ENCODE results near the gene ARL11. TPM values are rescaled to one million over a fixed set of nuclear protein-coding genes. Genes with fewer than 3 reads are reported as not detected.
A peak's percentile ranks its signal among the peaks of the same experiment; 100 is the strongest.

The ARL11 gene
- total RNA-seq, 1 donor from 2014 or later = 0.98 TPM

DNA sequence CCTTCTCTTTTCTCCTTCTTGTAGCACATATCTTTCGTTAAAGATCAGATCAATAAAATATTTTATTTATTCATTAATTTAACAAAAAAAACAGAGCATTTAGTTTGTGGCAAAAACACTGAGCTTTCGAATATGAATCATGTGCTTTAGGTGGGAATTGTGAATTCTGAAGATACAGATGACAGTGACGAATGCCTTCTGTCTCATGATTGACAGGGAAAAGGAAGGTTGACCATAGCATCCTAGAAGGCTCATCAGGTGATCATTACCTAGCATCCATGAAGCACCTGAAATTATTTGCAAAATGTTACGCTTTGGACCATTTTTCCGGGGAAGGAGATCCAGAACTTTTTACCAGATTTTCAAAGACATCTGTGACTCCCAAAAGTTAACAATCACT lies 3.8 kb downstream of the ARL11 start:
- TF ChIP-seq CTCF (IDR thresholded peaks at IDR 0.05) = no peak
- no peak for TF ChIP-seq POLR2A (IDR thresholded peaks at IDR 0.05)
- no peak for TF ChIP-seq POLR2AphosphoS5 (IDR thresholded peaks at IDR 0.05; ENCODE audit: insufficient read depth in 1 of 2, low read depth in 1 of 2)
- Histone ChIP-seq H3K4me1 (no peaks in the 10 kb centered on the region), H3K27me3 (no peaks in the 10 kb centered on the region), H3K4me3 (no peak overlapping the region), H3K36me3 (no peaks in the 10 kb centered on the region), H3K27ac (no peak overlapping the region), H3K9me3 (no peaks in the 10 kb centered on the region)
- intact Hi-C loops (cut with DNase I) = no loop called here
- no peak for DNase-seq (ENCODE audit: extremely low spot score in 2 of 2)

GRCh38 chr13:49633710-49634109 lies 5.4 kb downstream of the ARL11 start:
- Histone ChIP-seq H3K27me3 (no peaks in the 10 kb centered on the region), H3K36me3 (no peaks in the 10 kb centered on the region), H3K4me3 (no peak overlapping the region), H3K27ac (no peak overlapping the region), H3K4me1 (no peaks in the 10 kb centered on the region), H3K9me3 (no peaks in the 10 kb centered on the region)
- no peak for DNase-seq (ENCODE audit: extremely low spot score in 2 of 2)
- intact Hi-C loops (cut with DNase I) = no loop called here
- TF ChIP-seq POLR2AphosphoS5 (IDR thresholded peaks at IDR 0.05; ENCODE audit: insufficient read depth in 1 of 2, low read depth in 1 of 2) = no peak
- no peak for TF ChIP-seq POLR2A (IDR thresholded peaks at IDR 0.05)
- TF ChIP-seq CTCF (IDR thresholded peaks at IDR 0.05) = no peak

DNA sequence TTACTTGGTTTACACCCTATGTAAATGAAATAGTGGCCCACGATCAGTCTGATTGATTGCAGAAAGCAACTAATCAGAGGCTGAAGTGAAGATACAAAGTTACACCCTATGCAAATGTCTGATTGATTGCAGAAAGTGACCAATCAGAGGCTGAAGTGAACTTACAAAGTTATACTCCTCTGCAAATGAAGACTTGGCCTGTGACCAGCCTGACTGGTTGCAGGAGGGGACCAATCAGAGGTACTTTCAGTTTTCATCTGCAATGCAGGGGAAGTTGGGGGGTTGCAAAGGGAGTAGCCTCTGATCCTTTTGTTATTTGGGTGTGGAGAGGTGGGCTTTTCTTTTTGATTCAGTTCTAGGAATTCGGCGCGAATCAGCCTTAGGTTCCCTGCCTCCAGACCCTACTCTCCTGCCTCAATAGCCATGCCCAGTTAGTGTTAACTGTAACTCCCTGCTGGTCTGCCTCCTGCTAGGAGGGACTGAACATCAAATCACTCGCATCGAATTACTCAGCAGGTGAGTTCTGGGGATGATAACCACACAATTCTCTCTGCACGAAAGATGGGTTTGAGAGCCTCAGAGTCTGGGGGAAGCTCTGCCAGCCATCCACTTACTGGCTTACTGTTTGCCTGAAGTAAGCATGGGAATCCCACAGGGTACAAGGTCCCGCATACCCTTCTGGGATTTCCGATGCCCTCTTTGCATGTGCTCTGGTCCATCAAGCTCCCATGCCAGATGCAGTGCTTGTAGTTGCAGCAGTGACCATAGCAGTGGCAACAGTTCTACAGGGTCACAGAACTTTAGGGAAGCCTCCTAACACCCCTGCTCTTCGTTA lies 7.5 kb downstream of the ARL11 start:
- H3K4me1 ChIP-seq = peaks cover 4% of the 10 kb centered on the region
- H3K9me3 ChIP-seq = no peaks in the 10 kb centered on the region
- H3K27ac ChIP-seq = no peak overlapping the region
- peak overlapping the region; percentile 21 to 35 for H3K4me3 ChIP-seq
- TF ChIP-seq POLR2A (IDR thresholded peaks at IDR 0.05) (no peak), POLR2AphosphoS5 (IDR thresholded peaks at IDR 0.05; ENCODE audit: insufficient read depth in 1 of 2, low read depth in 1 of 2) (no peak), CTCF (IDR thresholded peaks at IDR 0.05) (no peak)
- intact Hi-C loops (cut with DNase I) = no loop called here
- no peaks in the 10 kb centered on the region for H3K36me3 ChIP-seq
- DNase-seq (ENCODE audit: extremely low spot score in 2 of 2) = no peak
- H3K27me3 ChIP-seq = no peaks in the 10 kb centered on the region

DNA sequence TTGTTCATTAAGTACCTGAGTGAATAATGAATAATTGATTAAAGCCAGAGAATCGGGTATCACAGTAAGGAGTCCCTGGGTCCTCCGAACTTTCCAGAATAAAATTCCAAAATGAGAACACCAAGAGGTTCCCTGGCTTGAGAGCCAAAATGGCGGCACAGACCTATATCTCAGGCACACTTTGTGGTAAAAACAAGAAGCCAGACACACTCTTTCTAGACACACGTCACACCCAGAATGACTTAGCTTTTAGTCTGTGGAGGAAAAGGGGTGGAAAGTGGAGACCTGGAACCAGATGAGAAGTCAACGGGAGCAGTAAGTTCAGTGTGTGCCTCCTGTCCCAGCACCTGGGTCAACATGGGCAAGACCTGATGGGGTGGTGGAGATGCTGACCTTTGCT lies 8.4 kb downstream of the ARL11 start:
- no peaks in the 10 kb centered on the region for H3K36me3 ChIP-seq
- H3K27me3 ChIP-seq = no peaks in the 10 kb centered on the region
- no peak overlapping the region for H3K4me3 ChIP-seq
- intact Hi-C loops (cut with DNase I) = no loop called here
- no peak for DNase-seq (ENCODE audit: extremely low spot score in 2 of 2)
- H3K9me3 ChIP-seq = no peaks in the 10 kb centered on the region
- H3K27ac ChIP-seq = no peak overlapping the region
- peaks cover 12% of the 10 kb centered on the region for H3K4me1 ChIP-seq
- TF ChIP-seq POLR2AphosphoS5 (IDR thresholded peaks at IDR 0.05; ENCODE audit: insufficient read depth in 1 of 2, low read depth in 1 of 2) (no peak), CTCF (IDR thresholded peaks at IDR 0.05) (no peak), POLR2A (IDR thresholded peaks at IDR 0.05) (no peak)

GRCh38 chr13:49638030-49638743 lies 9.9 kb downstream of the ARL11 start:
- Histone ChIP-seq H3K27ac (no peak overlapping the region), H3K4me3 (no peak overlapping the region), H3K27me3 (no peaks in the 10 kb centered on the region), H3K9me3 (no peaks in the 10 kb centered on the region), H3K36me3 (no peaks in the 10 kb centered on the region), H3K4me1 (peaks cover 16% of the 10 kb centered on the region)
- intact Hi-C loops (cut with DNase I) = no loop called here
- TF ChIP-seq POLR2AphosphoS5 (IDR thresholded peaks at IDR 0.05; ENCODE audit: insufficient read depth in 1 of 2, low read depth in 1 of 2) = no peak
- TF ChIP-seq CTCF (IDR thresholded peaks at IDR 0.05) = no peak
- no peak for TF ChIP-seq POLR2A (IDR thresholded peaks at IDR 0.05)
- no peak for DNase-seq (ENCODE audit: extremely low spot score in 2 of 2)

Data from vagina (tissue), 2 donors.